Measurements from ENCODE around the gene CNTN5.

CNTN5 gene

DNA sequence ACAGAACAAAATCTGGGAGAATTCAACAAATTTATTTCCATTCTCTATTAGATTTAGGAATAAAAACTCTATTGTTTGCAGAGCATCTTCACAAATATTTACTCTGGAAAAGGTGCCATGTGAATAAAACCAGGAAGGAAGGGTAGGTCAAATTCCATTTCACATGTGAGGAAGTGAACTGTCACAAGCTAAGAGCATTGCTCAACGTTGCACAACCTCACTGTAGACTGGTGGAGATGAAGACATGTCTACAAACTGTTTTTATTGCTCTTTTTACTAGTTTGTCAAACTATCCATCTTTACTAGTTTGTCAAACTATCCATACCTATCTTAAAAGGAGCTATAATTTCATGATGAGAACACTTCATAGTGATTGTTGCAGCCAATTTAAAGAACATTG, 236.4 kb downstream of the CNTN5 start:
- Histone ChIP-seq H3K36me3 (ENCODE audit: control insufficient read depth in 2 of 2, insufficient read depth in 1 of 2, low read length in 2 of 2) (no peaks in the 10 kb centered on the region), H3K4me1 (ENCODE audit: control insufficient read depth, insufficient read depth, low read length) (no peaks in the 10 kb centered on the region), H3K4me3 (ENCODE audit: low read depth, low read length) (no peak overlapping the region), H3K27ac (ENCODE audit: extremely low read depth, low read depth, low read length) (no peak overlapping the region), H3K9me3 (ENCODE audit: control insufficient read depth, insufficient read depth, low read depth, low read length) (no peaks in the 10 kb centered on the region)
- TF ChIP-seq ZNF610 (tag by site-specific recombination; IDR thresholded peaks at IDR 0.05; ENCODE audit: borderline replicate concordance): no peak
- no peak for TF ChIP-seq ZNF747 (tag by site-specific recombination; IDR thresholded peaks at IDR 0.05)
- no peak for TF ChIP-seq ZBTB17 (tag by site-specific recombination; IDR thresholded peaks at IDR 0.05)
- no peak for TF ChIP-seq ZNF544 (tag by site-specific recombination; IDR thresholded peaks at IDR 0.05)
- TF ChIP-seq SCRT2 (tag by site-specific recombination; IDR thresholded peaks at IDR 0.05): no peak
- TF ChIP-seq, protein P1, sequence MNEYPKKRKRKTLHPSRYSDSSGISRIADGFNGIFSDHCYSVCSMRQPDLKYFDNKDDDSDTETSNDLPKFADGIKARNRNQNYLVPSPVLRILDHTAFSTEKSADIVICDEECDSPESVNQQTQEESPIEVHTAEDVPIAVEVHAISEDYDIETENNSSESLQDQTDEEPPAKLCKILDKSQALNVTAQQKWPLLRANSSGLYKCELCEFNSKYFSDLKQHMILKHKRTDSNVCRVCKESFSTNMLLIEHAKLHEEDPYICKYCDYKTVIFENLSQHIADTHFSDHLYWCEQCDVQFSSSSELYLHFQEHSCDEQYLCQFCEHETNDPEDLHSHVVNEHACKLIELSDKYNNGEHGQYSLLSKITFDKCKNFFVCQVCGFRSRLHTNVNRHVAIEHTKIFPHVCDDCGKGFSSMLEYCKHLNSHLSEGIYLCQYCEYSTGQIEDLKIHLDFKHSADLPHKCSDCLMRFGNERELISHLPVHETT (tag by site-specific recombination; IDR thresholded peaks at IDR 0.05): no peak
- TF ChIP-seq ZNF514 (tag by site-specific recombination; IDR thresholded peaks at IDR 0.05): no peak
- TF ChIP-seq, protein P2, sequence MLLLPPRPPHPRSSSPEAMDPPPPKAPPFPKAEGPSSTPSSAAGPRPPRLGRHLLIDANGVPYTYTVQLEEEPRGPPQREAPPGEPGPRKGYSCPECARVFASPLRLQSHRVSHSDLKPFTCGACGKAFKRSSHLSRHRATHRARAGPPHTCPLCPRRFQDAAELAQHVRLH (tag by site-specific recombination; IDR thresholded peaks at IDR 0.05): no peak
- TF ChIP-seq, protein P3, sequence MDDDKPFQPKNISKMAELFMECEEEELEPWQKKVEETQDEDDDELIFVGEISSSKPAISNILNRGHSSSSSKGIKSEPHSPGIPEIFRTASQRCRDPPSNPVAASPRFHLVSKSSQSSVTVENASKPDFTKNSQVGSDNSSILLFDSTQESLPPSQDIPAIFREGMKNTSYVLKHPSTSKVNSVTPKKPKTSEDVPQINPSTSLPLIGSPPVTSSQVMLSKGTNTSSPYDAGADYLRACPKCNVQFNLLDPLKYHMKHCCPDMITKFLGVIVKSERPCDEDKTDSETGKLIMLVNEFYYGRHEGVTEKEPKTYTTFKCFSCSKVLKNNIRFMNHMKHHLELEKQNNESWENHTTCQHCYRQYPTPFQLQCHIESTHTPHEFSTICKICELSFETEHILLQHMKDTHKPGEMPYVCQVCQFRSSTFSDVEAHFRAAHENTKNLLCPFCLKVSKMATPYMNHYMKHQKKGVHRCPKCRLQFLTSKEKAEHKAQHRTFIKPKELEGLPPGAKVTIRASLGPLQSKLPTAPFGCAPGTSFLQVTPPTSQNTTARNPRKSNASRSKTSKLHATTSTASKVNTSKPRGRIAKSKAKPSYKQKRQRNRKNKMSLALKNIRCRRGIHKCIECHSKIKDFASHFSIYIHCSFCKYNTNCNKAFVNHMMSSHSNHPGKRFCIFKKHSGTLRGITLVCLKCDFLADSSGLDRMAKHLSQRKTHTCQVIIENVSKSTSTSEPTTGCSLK (tag by site-specific recombination; IDR thresholded peaks at IDR 0.05): no peak
- TF ChIP-seq TCF7L2 (IDR thresholded peaks at IDR 0.05; ENCODE audit: borderline replicate concordance, low read depth, low read length): no peak
- TF ChIP-seq, protein P4, sequence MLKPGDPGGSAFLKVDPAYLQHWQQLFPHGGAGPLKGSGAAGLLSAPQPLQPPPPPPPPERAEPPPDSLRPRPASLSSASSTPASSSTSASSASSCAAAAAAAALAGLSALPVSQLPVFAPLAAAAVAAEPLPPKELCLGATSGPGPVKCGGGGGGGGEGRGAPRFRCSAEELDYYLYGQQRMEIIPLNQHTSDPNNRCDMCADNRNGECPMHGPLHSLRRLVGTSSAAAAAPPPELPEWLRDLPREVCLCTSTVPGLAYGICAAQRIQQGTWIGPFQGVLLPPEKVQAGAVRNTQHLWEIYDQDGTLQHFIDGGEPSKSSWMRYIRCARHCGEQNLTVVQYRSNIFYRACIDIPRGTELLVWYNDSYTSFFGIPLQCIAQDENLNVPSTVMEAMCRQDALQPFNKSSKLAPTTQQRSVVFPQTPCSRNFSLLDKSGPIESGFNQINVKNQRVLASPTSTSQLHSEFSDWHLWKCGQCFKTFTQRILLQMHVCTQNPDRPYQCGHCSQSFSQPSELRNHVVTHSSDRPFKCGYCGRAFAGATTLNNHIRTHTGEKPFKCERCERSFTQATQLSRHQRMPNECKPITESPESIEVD (tag by site-specific recombination; IDR thresholded peaks at IDR 0.05): no peak
- TF ChIP-seq ZNF830 (tag by site-specific recombination; IDR thresholded peaks at IDR 0.05; ENCODE audit: low read depth): no peak
- TF ChIP-seq, protein P5, sequence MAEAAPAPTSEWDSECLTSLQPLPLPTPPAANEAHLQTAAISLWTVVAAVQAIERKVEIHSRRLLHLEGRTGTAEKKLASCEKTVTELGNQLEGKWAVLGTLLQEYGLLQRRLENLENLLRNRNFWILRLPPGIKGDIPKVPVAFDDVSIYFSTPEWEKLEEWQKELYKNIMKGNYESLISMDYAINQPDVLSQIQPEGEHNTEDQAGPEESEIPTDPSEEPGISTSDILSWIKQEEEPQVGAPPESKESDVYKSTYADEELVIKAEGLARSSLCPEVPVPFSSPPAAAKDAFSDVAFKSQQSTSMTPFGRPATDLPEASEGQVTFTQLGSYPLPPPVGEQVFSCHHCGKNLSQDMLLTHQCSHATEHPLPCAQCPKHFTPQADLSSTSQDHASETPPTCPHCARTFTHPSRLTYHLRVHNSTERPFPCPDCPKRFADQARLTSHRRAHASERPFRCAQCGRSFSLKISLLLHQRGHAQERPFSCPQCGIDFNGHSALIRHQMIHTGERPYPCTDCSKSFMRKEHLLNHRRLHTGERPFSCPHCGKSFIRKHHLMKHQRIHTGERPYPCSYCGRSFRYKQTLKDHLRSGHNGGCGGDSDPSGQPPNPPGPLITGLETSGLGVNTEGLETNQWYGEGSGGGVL (tag by site-specific recombination; IDR thresholded peaks at IDR 0.05): no peak
- TF ChIP-seq ZNF837 (tag by site-specific recombination; IDR thresholded peaks at IDR 0.05): no peak
- TF ChIP-seq, protein P6, sequence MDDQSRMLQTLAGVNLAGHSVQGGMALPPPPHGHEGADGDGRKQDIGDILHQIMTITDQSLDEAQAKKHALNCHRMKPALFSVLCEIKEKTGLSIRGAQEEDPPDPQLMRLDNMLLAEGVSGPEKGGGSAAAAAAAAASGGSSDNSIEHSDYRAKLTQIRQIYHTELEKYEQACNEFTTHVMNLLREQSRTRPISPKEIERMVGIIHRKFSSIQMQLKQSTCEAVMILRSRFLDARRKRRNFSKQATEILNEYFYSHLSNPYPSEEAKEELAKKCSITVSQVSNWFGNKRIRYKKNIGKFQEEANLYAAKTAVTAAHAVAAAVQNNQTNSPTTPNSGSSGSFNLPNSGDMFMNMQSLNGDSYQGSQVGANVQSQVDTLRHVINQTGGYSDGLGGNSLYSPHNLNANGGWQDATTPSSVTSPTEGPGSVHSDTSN (CRISPR knock-in tag; IDR thresholded peaks at IDR 0.05): no peak
- ChIA-PET POLR2A (no interaction called here), CTCF (no interaction called here)

DNA sequence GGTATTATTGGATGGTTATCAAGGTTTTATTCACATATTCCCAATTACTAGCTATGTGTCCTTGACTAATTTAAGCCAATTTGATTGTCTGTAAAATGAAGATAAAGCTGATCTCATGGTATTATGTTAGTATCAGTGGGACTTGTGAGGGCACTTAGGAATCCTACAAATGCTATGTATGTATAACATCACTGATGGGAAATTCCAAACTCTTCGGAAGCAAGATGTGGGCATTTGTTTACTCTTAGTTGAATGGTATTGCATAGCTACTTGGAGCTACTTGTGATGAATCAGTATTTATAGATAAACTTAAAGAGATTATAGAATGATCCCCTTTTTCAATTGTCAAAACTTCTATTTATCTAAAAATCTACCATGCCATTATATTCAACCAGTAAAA, 239.9 kb downstream of the CNTN5 start:
- ChIA-PET POLR2A (no interaction called here), CTCF (no interaction called here)
- Histone ChIP-seq H3K27ac (ENCODE audit: extremely low read depth, low read depth, low read length) (no peak overlapping the region), H3K9me3 (ENCODE audit: control insufficient read depth, insufficient read depth, low read depth, low read length) (no peaks in the 10 kb centered on the region), H3K36me3 (ENCODE audit: control insufficient read depth in 2 of 2, insufficient read depth in 1 of 2, low read length in 2 of 2) (no peaks in the 10 kb centered on the region), H3K4me1 (ENCODE audit: control insufficient read depth, insufficient read depth, low read length) (no peaks in the 10 kb centered on the region), H3K4me3 (ENCODE audit: low read depth, low read length) (no peak overlapping the region)
- TF ChIP-seq ZNF792 (tag by site-specific recombination; IDR thresholded peaks at IDR 0.05) (no peak), HOXA7 (CRISPR knock-in tag; IDR thresholded peaks at IDR 0.05; ENCODE audit: borderline replicate concordance) (no peak), ZNF623 (tag by site-specific recombination; IDR thresholded peaks at IDR 0.05) (no peak), KLF8 (tag by site-specific recombination; IDR thresholded peaks at IDR 0.05) (no peak), SCRT2 (tag by site-specific recombination; IDR thresholded peaks at IDR 0.05) (no peak)
- TF ChIP-seq, protein P7, sequence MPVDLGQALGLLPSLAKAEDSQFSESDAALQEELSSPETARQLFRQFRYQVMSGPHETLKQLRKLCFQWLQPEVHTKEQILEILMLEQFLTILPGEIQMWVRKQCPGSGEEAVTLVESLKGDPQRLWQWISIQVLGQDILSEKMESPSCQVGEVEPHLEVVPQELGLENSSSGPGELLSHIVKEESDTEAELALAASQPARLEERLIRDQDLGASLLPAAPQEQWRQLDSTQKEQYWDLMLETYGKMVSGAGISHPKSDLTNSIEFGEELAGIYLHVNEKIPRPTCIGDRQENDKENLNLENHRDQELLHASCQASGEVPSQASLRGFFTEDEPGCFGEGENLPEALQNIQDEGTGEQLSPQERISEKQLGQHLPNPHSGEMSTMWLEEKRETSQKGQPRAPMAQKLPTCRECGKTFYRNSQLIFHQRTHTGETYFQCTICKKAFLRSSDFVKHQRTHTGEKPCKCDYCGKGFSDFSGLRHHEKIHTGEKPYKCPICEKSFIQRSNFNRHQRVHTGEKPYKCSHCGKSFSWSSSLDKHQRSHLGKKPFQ (tag by site-specific recombination; IDR thresholded peaks at IDR 0.05): no peak

Measured in HEK293 (cell line).